HuH-7 (cell line): Measurements from ENCODE around the gene PRKCE.
"Not testable (repeated sequence)": the region's sequence is repeated elsewhere in the genome, so short reads cannot be mapped to it uniquely, and the experiment has no call there.

Source experiments
- DNase-seq: peaks from one replicate; pipeline ENCODE4 v3.0.0; 2011; ENCODE audit warnings: low spot score

Gene PRKCE

DNA sequence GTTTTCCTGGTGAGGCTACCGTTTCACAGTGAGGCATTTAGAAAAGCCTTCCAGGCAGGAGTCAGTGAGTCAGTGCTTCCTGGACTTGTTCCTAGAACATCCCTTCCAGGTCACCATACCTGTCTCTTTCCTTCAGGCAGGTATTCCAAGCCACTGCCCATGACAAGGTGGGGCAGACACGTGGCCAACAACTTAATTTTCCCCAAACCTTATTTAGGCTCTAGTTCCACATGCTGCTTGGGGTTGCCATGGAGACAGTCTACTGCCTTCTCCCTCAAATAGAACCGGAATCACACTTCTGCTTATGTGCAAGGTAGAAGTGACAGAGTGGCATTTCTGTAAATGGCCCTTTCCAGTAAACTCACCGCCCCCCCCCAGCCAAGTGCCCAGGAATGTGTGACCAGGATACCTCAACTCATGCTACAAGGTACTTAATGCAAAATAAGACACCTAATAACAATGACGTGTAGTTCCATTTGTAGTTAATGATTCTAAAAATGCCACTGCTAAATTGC lies 258.3 kb downstream of the PRKCE start:
- no peak for DNase-seq

DNA sequence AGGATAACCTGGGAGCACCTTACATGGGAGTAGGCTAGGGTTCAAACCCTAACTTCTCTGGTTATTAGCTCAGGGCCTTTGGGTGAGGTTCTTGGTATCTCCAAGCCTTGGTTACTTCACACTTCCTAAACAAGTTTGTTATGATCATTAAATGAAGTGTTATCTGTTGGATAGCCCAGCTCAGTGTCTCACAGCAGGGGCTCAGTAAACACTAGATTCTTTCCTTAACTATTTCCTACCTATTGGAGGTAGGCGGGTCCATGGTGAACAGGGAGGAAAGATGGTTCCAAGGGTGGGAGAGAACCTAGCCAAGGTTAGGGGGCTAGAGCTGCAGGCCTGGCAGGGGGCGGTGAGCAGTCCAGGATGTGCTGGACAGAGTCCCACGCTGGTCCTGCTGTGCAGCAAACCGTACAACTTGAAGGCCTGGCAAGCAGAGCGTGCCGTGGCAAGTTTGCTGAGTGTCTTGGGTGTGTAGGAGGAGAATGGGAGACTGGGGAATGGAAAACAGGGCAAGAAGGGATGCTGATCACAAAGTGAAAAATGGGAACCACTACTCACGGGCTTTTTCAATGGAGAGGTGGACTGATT lies 259.1 kb downstream of the PRKCE start:
- DNase-seq, result no peak

DNA sequence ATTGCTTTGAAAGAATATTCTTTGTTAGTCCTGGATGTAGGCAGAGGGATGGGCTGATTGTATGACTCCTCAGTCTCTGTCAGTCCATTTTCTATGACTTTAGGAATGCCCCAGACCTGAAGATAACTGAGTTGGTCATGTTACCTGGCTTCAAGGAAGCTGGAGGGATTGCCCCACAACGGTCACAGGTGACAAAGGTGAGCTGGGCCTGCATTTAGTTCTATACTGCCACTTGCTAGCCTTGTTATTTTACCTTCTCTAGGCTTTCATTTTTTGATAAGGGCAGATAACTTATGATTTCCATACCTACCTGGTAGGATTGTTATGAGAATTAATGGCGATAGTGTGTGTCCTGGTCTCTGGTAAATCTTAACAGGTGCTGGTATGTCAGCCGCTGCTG lies 260.1 kb downstream of the PRKCE start:
- no peak for DNase-seq

DNA sequence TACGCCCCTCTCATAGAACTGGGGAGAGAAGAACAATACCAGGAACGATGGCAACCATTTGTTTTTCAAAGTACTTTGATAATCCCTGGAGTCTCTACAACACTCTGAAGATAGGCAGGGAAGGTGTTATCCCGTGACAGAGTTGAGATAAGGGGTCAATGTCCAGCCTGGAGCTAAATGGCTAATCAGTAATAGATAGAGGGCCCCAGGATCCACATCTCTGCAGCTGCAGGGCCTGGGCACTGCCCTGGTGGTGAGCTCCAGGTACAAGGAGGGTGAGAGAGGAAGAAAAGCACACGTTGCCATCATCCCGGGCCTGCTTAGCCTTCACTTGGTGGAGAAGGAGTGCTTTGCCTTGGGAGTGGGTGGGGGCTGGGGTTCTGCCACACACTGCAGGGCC lies 260.6 kb downstream of the PRKCE start:
- peak; percentile 80 for DNase-seq

GRCh38 chr2:45913539-45913938 lies 262.1 kb downstream of the PRKCE start:
- DNase-seq, result no peak

DNA sequence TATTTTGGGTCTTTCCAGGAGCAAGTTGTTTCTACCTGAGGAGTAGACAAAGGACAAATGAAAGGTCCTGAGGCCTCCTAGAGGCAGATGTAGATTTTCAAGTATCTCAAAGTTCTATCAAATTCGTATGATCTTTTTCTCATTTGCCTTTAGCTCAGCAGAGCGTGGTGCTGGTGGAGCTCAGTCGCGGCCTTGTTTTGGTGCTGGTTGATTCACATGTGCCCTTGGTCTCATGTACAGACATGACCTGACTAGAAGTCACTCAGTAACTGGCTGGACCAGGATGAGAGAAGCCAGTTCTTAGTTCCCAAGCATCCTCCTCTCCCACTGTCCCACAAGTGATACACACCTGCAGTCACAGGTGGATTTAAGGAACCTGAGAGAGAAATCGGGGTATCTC lies 264.0 kb downstream of the PRKCE start:
- DNase-seq, result no peak

DNA sequence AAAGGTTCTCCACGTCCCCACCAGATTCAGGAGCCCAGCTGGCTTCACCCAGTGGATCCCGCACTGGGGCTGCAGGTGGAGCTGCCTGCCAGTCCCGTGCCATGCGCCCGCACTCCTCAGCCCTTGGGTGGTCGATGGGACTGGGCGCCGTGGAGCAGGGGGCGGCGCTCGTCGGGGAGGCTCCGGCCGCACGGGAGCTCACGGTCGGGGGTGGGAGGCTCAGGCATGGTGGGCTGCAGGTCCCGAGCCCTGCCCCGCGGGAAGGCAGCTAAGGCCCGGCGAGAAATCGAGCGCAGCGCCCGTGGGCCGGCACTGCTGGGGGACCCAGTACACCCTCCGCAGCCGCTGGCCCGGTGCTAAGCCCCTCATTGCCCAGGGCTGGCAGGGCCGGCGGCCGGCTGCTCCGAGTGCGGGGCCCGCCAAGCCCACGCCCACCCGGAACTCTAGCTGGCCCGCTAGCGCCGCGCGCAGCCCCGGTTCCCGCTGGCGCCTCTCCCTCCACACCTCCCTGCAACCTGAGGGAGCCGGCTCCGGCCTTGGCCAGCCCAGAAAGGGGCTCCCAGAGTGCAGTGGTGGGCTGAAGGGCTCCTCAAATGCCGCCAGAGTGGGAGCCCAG lies 266.2 kb downstream of the PRKCE start:
- DNase-seq, result not testable (repeated sequence)

DNA sequence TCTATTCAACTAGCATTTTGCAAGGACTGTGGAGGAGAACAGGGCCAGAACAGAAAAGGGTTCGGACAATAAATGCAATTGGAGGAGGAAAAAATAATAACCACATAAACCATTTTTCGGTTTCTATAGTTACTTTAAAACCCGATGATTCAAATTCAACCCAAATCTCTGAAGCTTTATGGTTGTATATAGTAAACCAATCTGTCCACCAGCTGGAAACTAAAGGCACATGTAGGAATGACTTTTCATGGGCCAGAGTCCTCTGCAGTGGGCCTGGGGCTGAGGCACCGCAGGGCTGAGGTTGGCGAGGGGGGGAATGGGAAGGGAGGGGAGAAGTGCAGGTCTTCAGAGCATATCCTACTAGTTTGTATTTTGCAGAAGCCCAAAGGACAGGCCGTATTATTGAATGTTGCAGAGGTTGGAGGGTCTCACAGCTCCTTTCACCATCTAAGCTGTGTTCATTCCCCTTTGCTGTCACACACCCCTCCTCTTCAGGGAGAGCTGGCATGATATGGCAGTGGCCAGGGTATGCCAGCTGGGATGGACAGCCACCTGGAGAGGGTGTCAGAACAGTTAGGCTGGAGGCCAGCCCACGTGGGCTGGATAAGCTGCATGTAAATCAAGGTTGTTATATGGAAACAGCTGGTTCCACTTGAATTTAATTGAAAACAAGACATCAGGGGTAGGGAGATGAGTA lies 267.1 kb downstream of the PRKCE start:
- DNase-seq, result no peak

DNA sequence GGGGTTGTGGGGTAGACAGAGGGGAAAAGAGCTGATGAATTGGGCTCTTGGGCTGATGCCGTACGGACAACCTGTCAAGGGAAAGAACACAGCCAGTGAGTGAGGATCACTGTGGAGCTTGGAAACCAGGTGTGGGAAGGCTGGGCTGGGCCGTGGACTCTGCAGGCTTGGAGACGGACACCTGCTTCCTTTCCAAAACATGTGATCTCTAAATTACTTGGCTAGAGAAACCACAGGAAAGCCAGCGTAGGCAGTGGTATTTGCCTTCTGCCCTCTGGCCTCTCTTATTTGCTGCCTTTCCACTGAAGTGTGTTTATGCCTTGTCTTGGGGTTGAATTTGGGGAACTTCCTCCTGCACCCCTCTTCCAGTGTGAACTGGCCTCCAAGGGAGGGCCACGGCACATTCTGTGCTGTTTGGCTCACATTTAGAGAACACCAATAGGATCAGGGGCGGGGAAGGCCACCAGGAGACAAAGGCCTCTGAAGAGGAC lies 267.7 kb downstream of the PRKCE start:
- DNase-seq, result no peak

- DNase-seq, result no peak
Observed at GRCh38 chr2:45919711-45920111, 268.2 kb downstream of the PRKCE start.

- no peak for DNase-seq
Observed at GRCh38 chr2:45921921-45922320, 270.4 kb downstream of the PRKCE start.

GRCh38 chr2:45922577-45922988 lies 271.1 kb downstream of the PRKCE start:
- no peak for DNase-seq

DNA sequence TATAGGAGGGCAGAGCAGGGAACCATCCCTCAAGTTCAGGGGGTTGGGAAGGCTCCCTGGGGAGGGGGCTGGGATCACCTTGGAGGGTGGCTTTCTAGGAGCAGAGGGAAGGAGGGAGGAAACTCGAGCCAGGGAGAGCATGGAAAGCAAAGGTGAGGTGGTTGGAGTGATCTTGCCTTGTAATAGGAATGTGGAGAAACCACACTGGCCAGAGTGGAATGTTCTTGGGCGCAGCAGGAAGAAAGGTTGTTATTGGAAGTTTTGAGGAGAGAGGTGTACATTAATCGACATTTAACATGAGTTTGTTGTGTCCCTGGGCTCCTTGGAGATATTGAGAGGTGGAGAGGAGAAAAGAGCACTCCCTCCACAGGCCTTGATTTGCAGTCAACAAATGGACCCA lies 272.2 kb downstream of the PRKCE start:
- DNase-seq, result no peak

- DNase-seq, result no peak
Observed at GRCh38 chr2:45925026-45925425, 273.6 kb downstream of the PRKCE start.

DNA sequence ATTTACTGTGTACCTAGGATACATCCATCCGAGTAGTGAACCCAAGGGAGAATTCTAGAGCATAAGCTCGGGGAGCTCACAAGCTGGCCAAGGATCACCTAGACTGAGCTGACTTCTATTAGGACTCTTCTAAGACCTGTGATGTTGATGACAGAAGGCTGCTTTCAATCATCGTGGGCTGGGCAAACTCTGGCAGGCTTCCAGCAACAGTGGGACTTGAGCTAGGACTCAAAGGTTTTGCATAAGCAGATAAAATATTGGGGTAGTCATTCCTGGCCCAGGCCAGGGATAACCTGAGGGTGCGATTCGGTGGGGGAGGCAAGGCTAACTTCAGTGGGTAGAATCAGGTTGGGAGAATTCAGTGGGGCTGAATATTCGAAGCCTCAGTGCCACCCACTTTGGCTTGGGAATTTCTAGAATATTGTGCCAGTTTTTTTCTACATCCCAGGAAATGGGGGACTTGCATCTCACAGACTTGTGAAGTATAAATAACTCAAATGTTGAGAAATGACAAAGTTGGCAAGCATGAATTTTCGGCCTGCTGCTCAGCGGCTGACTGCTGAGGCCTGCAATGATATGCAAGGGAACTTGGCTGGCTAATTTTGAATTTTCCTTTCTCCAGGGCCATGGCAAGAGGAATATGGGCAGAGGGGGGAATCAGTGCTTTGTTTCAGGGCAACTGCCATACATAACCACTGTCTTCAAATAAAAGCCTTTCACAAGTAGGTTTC lies 274.3 kb downstream of the PRKCE start:
- no peak for DNase-seq

GRCh38 chr2:45928946-45929345 lies 277.5 kb downstream of the PRKCE start:
- DNase-seq, result no peak

- no peak for DNase-seq
Observed at GRCh38 chr2:45929674-45930395, 278.4 kb downstream of the PRKCE start.

GRCh38 chr2:45930396-45930792 lies 278.9 kb downstream of the PRKCE start:
- DNase-seq, result no peak

GRCh38 chr2:45932278-45932975 lies 281.0 kb downstream of the PRKCE start:
- no peak for DNase-seq

DNA sequence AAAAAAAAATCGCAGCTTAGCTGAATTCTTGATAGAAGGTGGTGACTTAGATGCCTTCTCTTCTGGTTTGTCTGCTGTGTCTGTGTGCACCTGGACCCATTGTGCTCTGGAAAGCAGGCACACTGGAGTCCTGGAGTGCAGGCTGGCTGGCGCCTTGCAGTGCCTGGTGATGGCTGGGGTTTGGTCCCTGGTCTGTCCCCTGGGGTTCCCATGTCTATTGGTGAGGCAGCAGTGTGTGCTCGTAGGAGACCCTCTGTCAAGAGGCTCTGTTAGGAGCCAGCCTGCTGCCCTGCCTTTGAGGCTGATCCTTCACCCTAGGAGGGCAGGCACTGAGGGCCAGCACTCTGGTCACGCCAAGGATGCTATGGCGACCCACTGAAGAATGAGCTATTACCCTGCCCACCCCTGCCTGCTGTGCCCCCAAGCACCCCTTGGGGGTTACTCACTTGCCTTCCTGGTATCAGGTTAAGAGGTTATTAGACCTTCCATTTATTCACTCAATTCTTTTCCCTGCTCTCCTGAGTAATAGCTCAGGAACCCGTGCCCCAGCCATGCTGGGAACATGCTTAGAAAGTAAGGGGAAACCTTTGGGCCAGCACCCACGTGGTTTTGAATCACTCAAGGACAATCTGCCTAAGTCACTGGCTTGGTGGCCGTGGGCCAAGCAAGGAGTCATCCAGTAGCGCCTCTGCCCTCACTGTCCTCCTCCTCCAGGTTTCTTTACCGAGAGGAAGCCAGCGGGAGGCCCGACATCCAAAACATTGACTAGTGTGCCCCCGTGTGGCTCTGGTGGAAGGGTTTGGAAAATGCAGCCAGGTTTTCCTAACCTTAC lies 284.5 kb downstream of the PRKCE start:
- peak; percentile 56 for DNase-seq
